Progenitor cell of endocrine pancreas (in vitro differentiated cells): Measurements from ENCODE around the gene CADM1. TPM values are rescaled to one million over a fixed set of nuclear protein-coding genes. Genes with fewer than 3 reads are reported as not detected.

Experiments used
- DNase-seq: peaks from one replicate; pipeline ENCODE4 v3.0.0; 2021; ENCODE audit warnings: low spot score; ENCODE audit not compliant: unreplicated experiment
- H3K27ac Mint-ChIP-seq: 2 replicates; pipeline ENCODE4 v1.8.0; 2021; ENCODE audit warnings: mild to moderate bottlenecking, moderate library complexity, mixed read lengths
- H3K27me3 Mint-ChIP-seq: 2 replicates; pipeline ENCODE4 v1.8.0; 2021; ENCODE audit warnings: mixed read lengths
- H3K36me3 Mint-ChIP-seq: 2 replicates; pipeline ENCODE4 v1.8.0; 2022; ENCODE audit warnings: mixed read lengths; ENCODE audit not compliant: insufficient read depth
- H3K4me1 Mint-ChIP-seq: 2 replicates; pipeline ENCODE4 v1.8.0; 2021; ENCODE audit warnings: low read depth, mixed read lengths
- H3K4me3 Mint-ChIP-seq: 2 replicates; pipeline ENCODE4 v1.8.0; 2021; ENCODE audit warnings: low read depth, mild to moderate bottlenecking, moderate library complexity, mixed read lengths
- H3K9me3 Mint-ChIP-seq: 2 replicates; pipeline ENCODE4 v1.8.0; 2021; ENCODE audit warnings: low read depth, mixed read lengths
- CTCF ChIP-seq: fragments of 200-600 bp; sonication (generic); IDR thresholded peaks from one replicate; pipeline ENCODE4 v1.5.0; 2021; ENCODE audit warnings: antibody characterized with exemption, mild to moderate bottlenecking; ENCODE audit not compliant: unreplicated experiment
- total RNA-seq: library from RNA; stranded (reverse); gene quantifications from 2 replicates; pipeline ENCODE4 v1.2.1, GENCODE V29; 2021

The CADM1 gene
- total RNA-seq, 1 donor from 2014 or later: 147 TPM

GRCh38 chr11:115222863-115223530 lies 281.2 kb downstream of the CADM1 start:
- no peak overlapping the region for H3K27ac Mint-ChIP-seq
- H3K4me3 Mint-ChIP-seq: no peak overlapping the region
- H3K4me1 Mint-ChIP-seq: peaks cover 5% of the 10 kb centered on the region
- H3K9me3 Mint-ChIP-seq: no peaks in the 10 kb centered on the region
- no peaks in the 10 kb centered on the region for H3K27me3 Mint-ChIP-seq
- TF ChIP-seq CTCF: no peak
- peaks cover 16% of the 10 kb centered on the region for H3K36me3 Mint-ChIP-seq
- DNase-seq: no peak

GRCh38 chr11:115222218-115222862 lies 281.9 kb downstream of the CADM1 start:
- no peak overlapping the region for H3K4me3 Mint-ChIP-seq
- H3K36me3 Mint-ChIP-seq: peaks cover 15% of the 10 kb centered on the region
- no peak for TF ChIP-seq CTCF
- peak overlapping the region; percentile 68 for H3K27ac Mint-ChIP-seq
- H3K4me1 Mint-ChIP-seq: peaks cover 5% of the 10 kb centered on the region
- no peaks in the 10 kb centered on the region for H3K9me3 Mint-ChIP-seq
- no peak for DNase-seq
- H3K27me3 Mint-ChIP-seq: no peaks in the 10 kb centered on the region

- Mint-ChIP-seq H3K4me3 (no peak overlapping the region), H3K4me1 (peaks cover 4% of the 10 kb centered on the region), H3K27ac (peak overlapping the region; percentile 68), H3K36me3 (peaks cover 16% of the 10 kb centered on the region), H3K27me3 (no peaks in the 10 kb centered on the region), H3K9me3 (no peaks in the 10 kb centered on the region)
- no peak for TF ChIP-seq CTCF
- DNase-seq: no peak
Observed at GRCh38 chr11:115221461-115222069, 282.6 kb downstream of the CADM1 start.

GRCh38 chr11:115220911-115221310 lies 283.3 kb downstream of the CADM1 start:
- no peaks in the 10 kb centered on the region for H3K27me3 Mint-ChIP-seq
- no peaks in the 10 kb centered on the region for H3K4me1 Mint-ChIP-seq
- TF ChIP-seq CTCF: no peak
- H3K27ac Mint-ChIP-seq: no peak overlapping the region
- peaks cover 15% of the 10 kb centered on the region for H3K36me3 Mint-ChIP-seq
- H3K9me3 Mint-ChIP-seq: no peaks in the 10 kb centered on the region
- DNase-seq: no peak
- no peak overlapping the region for H3K4me3 Mint-ChIP-seq

- Mint-ChIP-seq H3K9me3 (no peaks in the 10 kb centered on the region), H3K27me3 (no peaks in the 10 kb centered on the region), H3K4me1 (no peaks in the 10 kb centered on the region), H3K27ac (no peak overlapping the region), H3K36me3 (peaks cover 16% of the 10 kb centered on the region), H3K4me3 (no peak overlapping the region)
- no peak for DNase-seq
- no peak for TF ChIP-seq CTCF
Observed at GRCh38 chr11:115220423-115220822, 283.8 kb downstream of the CADM1 start.
